K562 (cell line): Measurements from ENCODE around the gene XPO1. TPM values are rescaled to one million over a fixed set of nuclear protein-coding genes. Genes with fewer than 3 reads are reported as not detected.

Experiments
- ATAC-seq: fragments of 200-7000 bp; cut with Tn5 transposase; 3 replicates; pipeline ENCODE4 v1.9.1; 2020; ENCODE audit warnings: moderate library complexity
- BruUV-seq: library from RNA; stranded (reverse); fragments of 400-500 nt; replicated peaks from 2 replicates; lab custom pipeline; 2021; lab: Mats Ljungman, UMichigan
- CTCF ChIA-PET: fragments of 300-600 bp; formaldehyde crosslinking; extraction: SDS; loops from one replicate; lab custom pipeline; 2021; ENCODE audit warnings: low intra/inter-chr PET ratio; lab: Yijun Ruan, JAX
- POLR2A ChIA-PET: fragments of 300-600, 350-650 bp; sonication (Branson Sonifier 250); formaldehyde crosslinking; extraction: SDS; loops from one replicate; lab custom pipeline; 2021; ENCODE audit warnings: antibody characterized with exemption, inconsistent platforms; lab: Yijun Ruan, JAX
- DNase-seq, 4 experiments: peaks; one replicate each; pipeline versions ENCODE4 v3.0.0 to v3.0.0-alpha.2; 2011 to 2018; ENCODE audit warnings: low spot score in 3 of 4, mixed read lengths in 3 of 4; ENCODE audit errors: extremely low read depth in 1 of 4
- FAIRE-seq: peaks from 2 replicates; lab custom pipeline; 2011; peaks lifted over from hg19 to GRCh38; lab: Jason Lieb, UNC
- H2AFZ ChIP-seq: 2 replicates; pipeline ENCODE4 v1.6.0; 2011; ENCODE audit warnings: low read depth, low read length, control low read depth, inconsistent platforms
- H3K27ac ChIP-seq: fragments of 200-600 bp; 3 replicates; pipeline ENCODE4 v1.8.0; 2011; ENCODE audit warnings: low read depth, mild to moderate bottlenecking, control low read depth, inconsistent platforms, low read length, moderate library complexity, mixed read lengths; ENCODE audit errors: extremely low read depth
- H3K27me3 ChIP-seq, 2 experiments: fragments of 300-600 bp in 1 of 2; 2 replicates in 1 of 2; 3 replicates in 1 of 2; pipeline versions ENCODE4 v1.6.0 to v1.8.0; 2011; ENCODE audit warnings: inconsistent platforms in 2 of 2, low read length in 2 of 2, mild to moderate bottlenecking in 1 of 2, mixed read lengths in 1 of 2, moderate library complexity in 1 of 2; ENCODE audit not compliant: control insufficient read depth in 2 of 2, insufficient read depth in 2 of 2
- H3K36me3 ChIP-seq: fragments of 300-600 bp; 3 replicates; pipeline ENCODE4 v1.8.0; 2011; ENCODE audit warnings: mild to moderate bottlenecking, low read length, inconsistent platforms; ENCODE audit not compliant: control insufficient read depth, insufficient read depth
- H3K4me1 ChIP-seq, 2 experiments: fragments of 200-600 bp in 1 of 2; replicated peaks in 1 of 2; 2 replicates in 1 of 2; 3 replicates in 1 of 2; pipeline versions ENCODE4 v1.5.1 to v1.8.0; 2011; ENCODE audit warnings: inconsistent platforms in 2 of 2, low read length in 2 of 2, mild to moderate bottlenecking in 1 of 2, mixed read lengths in 1 of 2, moderate library complexity in 1 of 2; ENCODE audit not compliant: control insufficient read depth in 2 of 2, insufficient read depth in 2 of 2
- H3K4me2 ChIP-seq: 2 replicates; pipeline ENCODE4 v1.6.1; 2011; ENCODE audit warnings: low read length, control low read depth, inconsistent platforms, mixed read lengths; ENCODE audit not compliant: insufficient read depth
- H3K4me3 ChIP-seq: fragments of 200-600 bp; sonication (generic), shearing (Covaris generic); 2 replicates; pipeline ENCODE4 v1.5.1; 2016; ENCODE audit warnings: control low read depth, inconsistent platforms
- H3K79me2 ChIP-seq: fragments of 200-600 bp; 3 replicates; pipeline ENCODE4 v1.8.0; 2011; ENCODE audit warnings: low read length, inconsistent platforms; ENCODE audit not compliant: control insufficient read depth, insufficient read depth
- H3K9ac ChIP-seq, 2 experiments: 2 replicates each; pipeline versions ENCODE4 v1.6.0 to v1.6.1; 2011; ENCODE audit warnings: low read depth in 2 of 2, low read length in 2 of 2, control low read depth in 1 of 2, inconsistent platforms in 1 of 2, mild to moderate bottlenecking in 1 of 2, mixed read lengths in 1 of 2; ENCODE audit not compliant: insufficient read depth in 1 of 2
- H3K9me1 ChIP-seq: one replicate; pipeline ENCODE4 v1.6.0; 2011; ENCODE audit warnings: inconsistent platforms, mild to moderate bottlenecking, low read length, moderate library complexity; ENCODE audit not compliant: control insufficient read depth, insufficient read depth
- H3K9me3 ChIP-seq: replicated peaks from 2 replicates; pipeline ENCODE4 v1.5.1; 2011; ENCODE audit warnings: low read depth, low read length, inconsistent platforms; ENCODE audit not compliant: control insufficient read depth, insufficient read depth
- H4K20me1 ChIP-seq: replicated peaks from 2 replicates; pipeline ENCODE4 v1.6.1; 2011; ENCODE audit warnings: low read length, inconsistent platforms, mixed read lengths; ENCODE audit not compliant: control insufficient read depth, insufficient read depth
- EZH2 ChIP-seq: IDR thresholded peaks from 2 replicates; pipeline ENCODE4 v1.6.1; 2012; ENCODE audit warnings: low read depth, mild to moderate bottlenecking, inconsistent platforms, low read length, borderline replicate concordance
- MBD2 ChIP-seq: sonication (generic); IDR thresholded peaks from 2 replicates; pipeline ENCODE4 v1.6.1; 2016; ENCODE audit warnings: low read depth, borderline replicate concordance
- PURB ChIP-seq: sonication (generic); formaldehyde crosslinking; IDR thresholded peaks from 2 replicates; pipeline ENCODE4 v1.9.0; 2021; ENCODE audit warnings: low read depth, mild to moderate bottlenecking, missing genetic modification reagents
- RB1 ChIP-seq: fragments of 450-650 bp; IDR thresholded peaks from 2 replicates; pipeline ENCODE4 v1.6.1; 2017; ENCODE audit warnings: low read depth, mild to moderate bottlenecking
- SP1 ChIP-seq: sonication (generic); formaldehyde crosslinking; IDR thresholded peaks from 2 replicates; pipeline ENCODE4 v1.8.1; 2022; ENCODE audit warnings: mild to moderate bottlenecking, missing genetic modification reagents
- TRIM24 ChIP-seq, 2 experiments: fragments of 450-650 bp; IDR thresholded peaks; 2 replicates each; pipeline ENCODE4 v1.6.1; 2016
- WGBS: fragments of 100-300 bp; shearing (Covaris generic); methylation state at CpG from one replicate; pipeline ENCODE4 v1.1.6; 2016; ENCODE audit warnings: low coverage, mixed read lengths; ENCODE audit not compliant: insufficient coverage; ENCODE audit errors: missing lambda C conversion rate; 5-methylcytosine and 5-hydroxymethylcytosine counted together
- in situ Hi-C: fragments of 300-500 bp; cut with MboI; formaldehyde crosslinking; loops from 4 replicates; pipeline ENCODE4 v1.15.0; 2018; ENCODE audit warnings: inconsistent platforms, mixed read lengths
- intact Hi-C: fragments of 100-400 bp; cut with micrococcal nuclease; formaldehyde crosslinking; loops from 2 replicates; pipeline ENCODE4 v1.14.2; 2022
- polyA plus RNA-seq, 8 experiments: library from polyadenylated mRNA; depleted of rRNA in 4 of 8; stranded (reverse) in 5 of 8; unstranded in 3 of 8; fragments of >200 nt; fragmentation: Nextera tagmentation in 2 of 8; fragmentation: Illumina TruSeq in 1 of 8; extraction: Ambion mirVana in 2 of 8; extraction: Trizol in 1 of 8; gene quantifications; 2 replicates each; pipeline versions ENCODE4 v1.2.1 to v1.2.3, GENCODE V29; 2011 to 2014; ENCODE audit warnings: inconsistent platforms in 1 of 8, missing spikeins in 1 of 8
- total RNA-seq, 7 experiments: library from RNA; depleted of rRNA in 6 of 7; stranded (reverse); fragments of >200 nt in 6 of 7; fragmentation: Illumina TruSeq in 2 of 7; extraction: Trizol in 2 of 7; gene quantifications; 2 replicates each; pipeline versions ENCODE4 v1.2.1 to v1.2.3, GENCODE V29; 2011 to 2021; ENCODE audit warnings: low replicate concordance in 1 of 7
- TF ChIP-seq, protein P1 (sequence below): sonication (generic); formaldehyde crosslinking; IDR thresholded peaks from 2 replicates; pipeline ENCODE4 v1.9.0; 2022; ENCODE audit warnings: mild to moderate bottlenecking, missing genetic modification reagents
- TF ChIP-seq, protein P2 (sequence below), 2 experiments: fragments of 150-350 bp in 1 of 2; IDR thresholded peaks; 2 replicates each; pipeline ENCODE4 v1.6.1; 2012 to 2016; ENCODE audit warnings: low read depth in 2 of 2, low read length in 2 of 2, mild to moderate bottlenecking in 1 of 2, moderate library complexity in 1 of 2
- TF ChIP-seq, protein P3 (sequence below), 2 experiments: fragments of 200-800 bp in 1 of 2; sonication (Bioruptor generic) in 1 of 2; sonication (generic) in 1 of 2; formaldehyde crosslinking in 1 of 2; IDR thresholded peaks in 1 of 2; conservative IDR thresholded peaks in 1 of 2; 2 replicates each; pipeline versions ENCODE4 v1.5.0 to v1.6.1; 2016 to 2020; ENCODE audit warnings: missing compliant biosample characterization in 1 of 2, missing genetic modification characterization in 1 of 2, missing genetic modification reagents in 1 of 2
- TF ChIP-seq, protein P4 (sequence below): fragments of 200-800 bp; sonication (Bioruptor generic); IDR thresholded peaks from 2 replicates; pipeline ENCODE4 v1.6.1; 2017; ENCODE audit warnings: missing genetic modification characterization, missing compliant biosample characterization

Gene XPO1
- total and polyA plus RNA-seq, 9 of the 15 experiments (the other 6 are each of a cell fraction or from before 2014, with no cell fraction given): 86.2 to 307 (median 216) TPM

DNA sequence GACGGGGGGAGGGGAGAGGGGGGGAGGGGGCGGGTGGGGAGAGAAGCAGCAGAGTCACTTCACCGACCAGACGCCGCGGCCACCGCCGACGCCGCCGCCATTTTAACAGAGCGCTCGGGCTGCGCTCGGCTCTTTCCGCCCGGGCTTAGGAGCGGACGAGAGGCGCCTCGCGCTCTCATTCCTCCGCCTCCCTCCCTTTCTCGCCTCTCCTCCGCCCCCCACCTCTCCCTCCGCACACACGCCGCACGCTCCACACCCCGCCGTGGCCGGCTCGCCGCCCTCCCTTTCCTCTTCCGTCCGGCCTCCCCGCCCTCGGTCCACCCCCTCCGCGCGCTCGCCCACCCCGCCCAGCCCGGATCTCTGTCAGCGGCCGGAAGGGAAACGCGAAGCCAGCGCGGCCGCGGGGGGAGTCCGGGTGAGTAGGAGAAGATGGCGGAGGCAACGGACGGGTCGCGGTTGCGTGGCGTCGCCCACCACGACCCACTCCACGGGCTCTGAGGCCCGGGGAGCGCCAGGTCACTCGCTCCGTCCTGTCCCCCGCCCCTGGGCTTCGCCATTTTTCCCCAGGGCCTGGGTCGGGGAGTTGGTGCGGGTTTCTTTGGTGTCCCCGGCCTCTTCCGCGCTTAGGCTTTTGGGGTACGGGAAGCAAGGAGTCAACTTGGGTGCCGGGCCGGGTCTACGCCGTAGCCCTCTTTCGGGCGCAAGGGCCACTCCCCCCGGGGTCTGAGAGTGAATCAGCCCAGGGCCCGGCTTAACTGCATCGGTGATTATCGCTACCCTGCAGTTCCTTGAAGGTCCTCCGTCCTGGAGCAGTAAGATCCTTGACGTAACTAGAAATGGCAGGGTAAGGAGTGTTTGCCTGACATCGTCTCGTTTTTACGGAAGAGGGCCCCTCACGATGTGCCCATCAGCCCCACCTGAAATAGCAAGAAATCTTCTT, 66.9 kb downstream of the XPO1 start, which contains the start of gene USP34:
Gene USP34 (minus strand): TSS at position 123 of the 940 bp plus-strand sequence. CDS start 395 bp downstream, outside the sequence.
- no peaks in the 10 kb centered on the region for H3K9me3 ChIP-seq
- peak within 1 kb of the TSS; percentile 100 for H3K9ac ChIP-seq
- peaks cover 14 to 20% of the 10 kb centered on the region in 2 experiments; a peak in 4 of 5 replicates for H3K4me1 ChIP-seq
- BruUV-seq: TSS peak; percentile 82
- peak within 1 kb of the TSS; percentile 100 for H3K27ac ChIP-seq
- in situ Hi-C loops: no loop called here
- peak within 1 kb of the TSS; percentile 92 for H2AFZ ChIP-seq
- peaks cover 67% of the 10 kb centered on the region for H3K79me2 ChIP-seq
- no peaks in the 10 kb centered on the region for H4K20me1 ChIP-seq
- H3K9me1 ChIP-seq: no peaks in the 10 kb centered on the region
- WGBS: under 1% methylated on average over 27 of the region's 91 CpGs
- H3K4me3 ChIP-seq: peak within 1 kb of the TSS; percentile 100
- peak within 1 kb of the TSS; percentile 97 for H3K4me2 ChIP-seq
- H3K36me3 ChIP-seq: peaks cover 21% of the 10 kb centered on the region; the same call in 2 of the 3 replicates
- POLR2A ChIA-PET: interaction anchor here (0.6 to 1.2 kb wide), 4 partner anchors 11 to 892 kb away, joined by 3 to 4 read pairs (median 4); no protein-coding TSS in a partner anchor
- peak; percentile 82 for FAIRE-seq
- intact Hi-C loops: loop anchor here (2.0 to 10.0 kb wide), 2 partner anchors 66 to 336 kb away; no protein-coding TSS in a partner anchor
- CTCF ChIA-PET: no interaction called here
- DNase-seq: peak; percentile 86 to 95 (median 90)
- ATAC-seq: peak; percentile 90
- H3K27me3 ChIP-seq: no peaks in the 10 kb centered on the region
- TF ChIP-seq TRIM24 (IDR thresholded peaks at IDR 0.05) (peak in 1 of 2 experiments; percentile 51; a peak in 1 of 4 replicates), RB1 (peak; percentile 51), SP1 (peak; percentile 57; the same call in 1 of the 2 replicates), PURB (CRISPR knock-in tag) (no peak), EZH2 (no peak), MBD2 (peak; percentile 47)
- TF ChIP-seq, protein P1, sequence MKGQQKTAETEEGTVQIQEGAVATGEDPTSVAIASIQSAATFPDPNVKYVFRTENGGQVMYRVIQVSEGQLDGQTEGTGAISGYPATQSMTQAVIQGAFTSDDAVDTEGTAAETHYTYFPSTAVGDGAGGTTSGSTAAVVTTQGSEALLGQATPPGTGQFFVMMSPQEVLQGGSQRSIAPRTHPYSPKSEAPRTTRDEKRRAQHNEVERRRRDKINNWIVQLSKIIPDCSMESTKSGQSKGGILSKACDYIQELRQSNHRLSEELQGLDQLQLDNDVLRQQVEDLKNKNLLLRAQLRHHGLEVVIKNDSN (CRISPR knock-in tag): 0 out of 2 replicates have a peak, but pooled peaks have one; percentile 9
- TF ChIP-seq, protein P2, sequence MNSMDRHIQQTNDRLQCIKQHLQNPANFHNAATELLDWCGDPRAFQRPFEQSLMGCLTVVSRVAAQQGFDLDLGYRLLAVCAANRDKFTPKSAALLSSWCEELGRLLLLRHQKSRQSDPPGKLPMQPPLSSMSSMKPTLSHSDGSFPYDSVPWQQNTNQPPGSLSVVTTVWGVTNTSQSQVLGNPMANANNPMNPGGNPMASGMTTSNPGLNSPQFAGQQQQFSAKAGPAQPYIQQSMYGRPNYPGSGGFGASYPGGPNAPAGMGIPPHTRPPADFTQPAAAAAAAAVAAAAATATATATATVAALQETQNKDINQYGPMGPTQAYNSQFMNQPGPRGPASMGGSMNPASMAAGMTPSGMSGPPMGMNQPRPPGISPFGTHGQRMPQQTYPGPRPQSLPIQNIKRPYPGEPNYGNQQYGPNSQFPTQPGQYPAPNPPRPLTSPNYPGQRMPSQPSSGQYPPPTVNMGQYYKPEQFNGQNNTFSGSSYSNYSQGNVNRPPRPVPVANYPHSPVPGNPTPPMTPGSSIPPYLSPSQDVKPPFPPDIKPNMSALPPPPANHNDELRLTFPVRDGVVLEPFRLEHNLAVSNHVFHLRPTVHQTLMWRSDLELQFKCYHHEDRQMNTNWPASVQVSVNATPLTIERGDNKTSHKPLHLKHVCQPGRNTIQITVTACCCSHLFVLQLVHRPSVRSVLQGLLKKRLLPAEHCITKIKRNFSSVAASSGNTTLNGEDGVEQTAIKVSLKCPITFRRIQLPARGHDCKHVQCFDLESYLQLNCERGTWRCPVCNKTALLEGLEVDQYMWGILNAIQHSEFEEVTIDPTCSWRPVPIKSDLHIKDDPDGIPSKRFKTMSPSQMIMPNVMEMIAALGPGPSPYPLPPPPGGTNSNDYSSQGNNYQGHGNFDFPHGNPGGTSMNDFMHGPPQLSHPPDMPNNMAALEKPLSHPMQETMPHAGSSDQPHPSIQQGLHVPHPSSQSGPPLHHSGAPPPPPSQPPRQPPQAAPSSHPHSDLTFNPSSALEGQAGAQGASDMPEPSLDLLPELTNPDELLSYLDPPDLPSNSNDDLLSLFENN (IDR thresholded peaks at IDR 0.05; ENCODE audit: low read depth in 2 of 2, low read length in 2 of 2): peak in 1 of 2 experiments; percentile 27; a peak in 1 of 4 replicates
- TF ChIP-seq, protein P3, sequence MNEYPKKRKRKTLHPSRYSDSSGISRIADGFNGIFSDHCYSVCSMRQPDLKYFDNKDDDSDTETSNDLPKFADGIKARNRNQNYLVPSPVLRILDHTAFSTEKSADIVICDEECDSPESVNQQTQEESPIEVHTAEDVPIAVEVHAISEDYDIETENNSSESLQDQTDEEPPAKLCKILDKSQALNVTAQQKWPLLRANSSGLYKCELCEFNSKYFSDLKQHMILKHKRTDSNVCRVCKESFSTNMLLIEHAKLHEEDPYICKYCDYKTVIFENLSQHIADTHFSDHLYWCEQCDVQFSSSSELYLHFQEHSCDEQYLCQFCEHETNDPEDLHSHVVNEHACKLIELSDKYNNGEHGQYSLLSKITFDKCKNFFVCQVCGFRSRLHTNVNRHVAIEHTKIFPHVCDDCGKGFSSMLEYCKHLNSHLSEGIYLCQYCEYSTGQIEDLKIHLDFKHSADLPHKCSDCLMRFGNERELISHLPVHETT (CRISPR knock-in tag; conservative IDR thresholded peaks at IDR 0.05 in 1 of 2, IDR thresholded peaks at IDR 0.05 in 1 of 2): peak in 1 of 2 experiments; percentile 90; a peak in 2 of 4 replicates
- TF ChIP-seq, protein P4, sequence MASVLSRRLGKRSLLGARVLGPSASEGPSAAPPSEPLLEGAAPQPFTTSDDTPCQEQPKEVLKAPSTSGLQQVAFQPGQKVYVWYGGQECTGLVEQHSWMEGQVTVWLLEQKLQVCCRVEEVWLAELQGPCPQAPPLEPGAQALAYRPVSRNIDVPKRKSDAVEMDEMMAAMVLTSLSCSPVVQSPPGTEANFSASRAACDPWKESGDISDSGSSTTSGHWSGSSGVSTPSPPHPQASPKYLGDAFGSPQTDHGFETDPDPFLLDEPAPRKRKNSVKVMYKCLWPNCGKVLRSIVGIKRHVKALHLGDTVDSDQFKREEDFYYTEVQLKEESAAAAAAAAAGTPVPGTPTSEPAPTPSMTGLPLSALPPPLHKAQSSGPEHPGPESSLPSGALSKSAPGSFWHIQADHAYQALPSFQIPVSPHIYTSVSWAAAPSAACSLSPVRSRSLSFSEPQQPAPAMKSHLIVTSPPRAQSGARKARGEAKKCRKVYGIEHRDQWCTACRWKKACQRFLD (CRISPR knock-in tag): peak; percentile 92
